Measurements from ENCODE around the gene CCDC192.

DNA sequence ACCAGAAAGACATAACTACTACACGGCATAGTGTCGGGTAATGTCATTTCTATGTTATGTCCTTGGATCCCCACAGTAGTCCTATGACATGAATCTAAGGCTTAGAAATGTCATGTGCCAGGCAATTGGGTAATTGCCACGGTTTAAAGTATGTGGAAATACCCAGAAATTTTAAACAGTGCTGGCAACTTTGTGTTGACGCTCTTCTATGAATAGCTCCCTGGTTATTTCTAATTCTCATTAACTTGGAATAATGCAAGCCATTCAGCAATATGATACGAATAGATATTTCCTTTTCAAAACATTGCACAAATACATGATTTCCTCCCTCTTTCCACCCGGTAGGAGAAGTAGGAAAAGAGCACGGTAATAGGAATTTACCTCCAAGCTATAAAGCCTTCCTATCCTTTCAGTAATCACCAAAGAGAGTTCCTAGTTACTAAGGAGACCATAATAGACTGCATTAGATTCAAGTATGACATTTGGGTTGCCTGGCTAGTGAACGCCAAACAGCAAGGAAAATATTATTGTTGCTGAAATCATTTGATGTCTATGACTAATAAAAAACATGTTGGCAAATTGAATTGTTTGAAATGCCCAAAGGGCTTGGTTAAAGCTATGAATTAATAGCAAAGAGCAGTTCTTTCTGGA, 168.4 kb downstream of the CCDC192 start:
- TF ChIP-seq CTCF (IDR thresholded peaks at IDR 0.05; ENCODE audit: low read depth, low read length, poor library complexity, severe bottlenecking) = no peak
- no peak for TF ChIP-seq EZH2phosphoT487 (IDR thresholded peaks at IDR 0.05; ENCODE audit: borderline replicate concordance, low read length)
